ENCODE data around the gene CBARP.

- TF ChIP-seq REST (IDR thresholded peaks at IDR 0.05; ENCODE audit: insufficient read depth in 1 of 2, low read depth in 2 of 2, low read length in 2 of 2) (no peak), POLR2AphosphoS5 (IDR thresholded peaks at IDR 0.05; ENCODE audit: low read depth, low read length) (no peak), TAF1 (IDR thresholded peaks at IDR 0.05; ENCODE audit: borderline replicate concordance, insufficient read depth, low read length) (no peak), SIN3A (IDR thresholded peaks at IDR 0.05; ENCODE audit: borderline replicate concordance, insufficient read depth, low read length) (no peak), FOXP2 (optimal IDR thresholded peaks at IDR 0.05; ENCODE audit: borderline replicate concordance, extremely low read depth, extremely low read length, insufficient read depth) (no peak)
These were observed 39.3 kb upstream of the CBARP start for GRCh38 chr19:1277061-1277460.

All from PFSK-1 (cell line).